ENCODE results near the gene KRTAP5-6. TPM values are rescaled to one million over a fixed set of nuclear protein-coding genes. Genes with fewer than 3 reads are reported as not detected.

KRTAP5-6 gene
- not detected for total RNA-seq

GRCh38 chr11:1696608-1697570 lies at the start of gene KRTAP5-6:
KRTAP5-6 (plus strand) TSS chr11:1697195; CDS start chr11:1697246, 51 bp downstream.
- ATAC-seq (replicated peaks in 1 of 2): no peak
- H3K27me3 Mint-ChIP-seq (ENCODE audit: low read depth): no peaks in the 10 kb centered on the region
- no peak within 1 kb of the TSS for H3K4me3 Mint-ChIP-seq
- peaks cover 26% of the 10 kb centered on the region for H3K4me1 Mint-ChIP-seq (ENCODE audit: low read depth)
- H3K36me3 Mint-ChIP-seq (ENCODE audit: insufficient read depth in 2 of 2): peaks cover 2 to 6% of the 10 kb centered on the region in 2 donors
- no peak within 1 kb of the TSS for H3K27ac Mint-ChIP-seq
- H3K9me3 Mint-ChIP-seq: peaks cover 0 to 3% of the 10 kb centered on the region in 2 donors
- DNase-seq: no peak

GRCh38 chr11:1647901-1648652 lies 48.9 kb upstream of the KRTAP5-6 start:
- Mint-ChIP-seq H3K4me3 (no peak overlapping the region), H3K27ac (no peak overlapping the region), H3K27me3 (ENCODE audit: low read depth) (peaks cover 5% of the 10 kb centered on the region), H3K4me1 (ENCODE audit: low read depth) (no peaks in the 10 kb centered on the region), H3K9me3 (no peaks in the 10 kb centered on the region), H3K36me3 (ENCODE audit: insufficient read depth in 2 of 2) (no peaks in the 10 kb centered on the region)
- no peak for DNase-seq
- ATAC-seq (replicated peaks in 1 of 2): no peak

- Mint-ChIP-seq H3K9me3 (no peaks in the 10 kb centered on the region), H3K27me3 (ENCODE audit: low read depth) (peaks cover 5% of the 10 kb centered on the region), H3K36me3 (ENCODE audit: insufficient read depth in 2 of 2) (no peaks in the 10 kb centered on the region), H3K4me1 (ENCODE audit: low read depth) (no peaks in the 10 kb centered on the region), H3K27ac (no peak overlapping the region), H3K4me3 (no peak overlapping the region)
- ATAC-seq (replicated peaks in 1 of 2): no peak
- DNase-seq: no peak
These were observed 48.2 kb upstream of the KRTAP5-6 start for GRCh38 chr11:1648653-1649420.

GRCh38 chr11:1650034-1650917 lies 46.7 kb upstream of the KRTAP5-6 start:
- no peak for DNase-seq
- peaks cover 6% of the 10 kb centered on the region for H3K27me3 Mint-ChIP-seq (ENCODE audit: low read depth)
- H3K36me3 Mint-ChIP-seq (ENCODE audit: insufficient read depth in 2 of 2): no peaks in the 10 kb centered on the region
- no peak for ATAC-seq (replicated peaks in 1 of 2)
- no peak overlapping the region for H3K27ac Mint-ChIP-seq
- no peaks in the 10 kb centered on the region for H3K9me3 Mint-ChIP-seq
- no peak overlapping the region for H3K4me3 Mint-ChIP-seq
- H3K4me1 Mint-ChIP-seq (ENCODE audit: low read depth): no peaks in the 10 kb centered on the region

GRCh38 chr11:1650918-1651262 lies 46.1 kb upstream of the KRTAP5-6 start:
- DNase-seq (no peak), ATAC-seq (replicated peaks in 1 of 2) (no peak)
- no peaks in the 10 kb centered on the region for H3K4me1 Mint-ChIP-seq (ENCODE audit: low read depth)
- H3K9me3 Mint-ChIP-seq: no peaks in the 10 kb centered on the region
- peaks cover 6% of the 10 kb centered on the region for H3K27me3 Mint-ChIP-seq (ENCODE audit: low read depth)
- H3K27ac Mint-ChIP-seq: no peak overlapping the region
- no peak overlapping the region for H3K4me3 Mint-ChIP-seq
- no peaks in the 10 kb centered on the region for H3K36me3 Mint-ChIP-seq (ENCODE audit: insufficient read depth in 2 of 2)

- H3K9me3 Mint-ChIP-seq: no peaks in the 10 kb centered on the region
- no peak overlapping the region for H3K4me3 Mint-ChIP-seq
These were observed 45.5 kb upstream of the KRTAP5-6 start for GRCh38 chr11:1651411-1651980.

GRCh38 chr11:1652026-1652425 lies 45.0 kb upstream of the KRTAP5-6 start:
- no peak overlapping the region for H3K4me3 Mint-ChIP-seq
- no peak overlapping the region for H3K27ac Mint-ChIP-seq
- peaks cover 6% of the 10 kb centered on the region for H3K27me3 Mint-ChIP-seq (ENCODE audit: low read depth)
- no peaks in the 10 kb centered on the region for H3K9me3 Mint-ChIP-seq
- no peaks in the 10 kb centered on the region for H3K36me3 Mint-ChIP-seq (ENCODE audit: insufficient read depth in 2 of 2)
- H3K4me1 Mint-ChIP-seq (ENCODE audit: low read depth): no peaks in the 10 kb centered on the region
- no peak for ATAC-seq (replicated peaks in 1 of 2)
- DNase-seq: no peak

More at GRCh38 chr11:1651411-1651980, 45.5 kb upstream of the KRTAP5-6 start:
- Mint-ChIP-seq H3K27ac (no peak overlapping the region), H3K4me1 (ENCODE audit: low read depth) (no peaks in the 10 kb centered on the region), H3K27me3 (ENCODE audit: low read depth) (peaks cover 6% of the 10 kb centered on the region), H3K36me3 (ENCODE audit: insufficient read depth in 2 of 2) (no peaks in the 10 kb centered on the region)
- DNase-seq (no peak), ATAC-seq (replicated peaks in 1 of 2) (no peak)

- Mint-ChIP-seq H3K27ac (no peak overlapping the region), H3K9me3 (no peaks in the 10 kb centered on the region), H3K27me3 (ENCODE audit: low read depth) (peaks cover 6% of the 10 kb centered on the region), H3K4me1 (ENCODE audit: low read depth) (no peaks in the 10 kb centered on the region), H3K36me3 (ENCODE audit: insufficient read depth in 2 of 2) (no peaks in the 10 kb centered on the region), H3K4me3 (no peak overlapping the region)
- no peak for DNase-seq
- peak in 1 of 2 donors; percentile 15 for ATAC-seq (replicated peaks in 1 of 2)
These were observed 44.6 kb upstream of the KRTAP5-6 start for GRCh38 chr11:1652442-1652770.

- DNase-seq: peak; percentile 77 to 84
- peak; percentile 77 to 78 for ATAC-seq (replicated peaks in 1 of 2)
- H3K4me3 Mint-ChIP-seq: no peak overlapping the region
- no peaks in the 10 kb centered on the region for H3K4me1 Mint-ChIP-seq (ENCODE audit: low read depth)
- no peaks in the 10 kb centered on the region for H3K36me3 Mint-ChIP-seq (ENCODE audit: insufficient read depth in 2 of 2)
- peaks cover 6% of the 10 kb centered on the region for H3K27me3 Mint-ChIP-seq (ENCODE audit: low read depth)
- no peak overlapping the region for H3K27ac Mint-ChIP-seq
- H3K9me3 Mint-ChIP-seq: no peaks in the 10 kb centered on the region
These were observed 44.0 kb upstream of the KRTAP5-6 start for GRCh38 chr11:1652771-1653540.

GRCh38 chr11:1653541-1654387 lies 43.2 kb upstream of the KRTAP5-6 start:
- ATAC-seq (replicated peaks in 1 of 2) (no peak), DNase-seq (no peak)
- Mint-ChIP-seq H3K4me3 (no peak overlapping the region), H3K27ac (no peak overlapping the region), H3K9me3 (no peaks in the 10 kb centered on the region), H3K36me3 (ENCODE audit: insufficient read depth in 2 of 2) (no peaks in the 10 kb centered on the region), H3K27me3 (ENCODE audit: low read depth) (peaks cover 6% of the 10 kb centered on the region), H3K4me1 (ENCODE audit: low read depth) (no peaks in the 10 kb centered on the region)
